Epithelial cell of proximal tubule (primary cell): ENCODE data around the gene XPNPEP2. TPM values are rescaled to one million over a fixed set of nuclear protein-coding genes. Genes with fewer than 3 reads are reported as not detected.

Experiments
- DNase-seq: peaks from one replicate; pipeline ENCODE4 v3.0.0-alpha.2; 2011; ENCODE audit warnings: low read depth
- H3K4me3 ChIP-seq: 2 replicates; pipeline ENCODE4 v1.5.1; 2011; ENCODE audit warnings: low read depth, mild to moderate bottlenecking, low read length
- CTCF ChIP-seq: conservative IDR thresholded peaks from 2 replicates; pipeline ENCODE4 v1.5.1; 2012; ENCODE audit warnings: low read depth, mild to moderate bottlenecking, low read length
- total RNA-seq: library from RNA; depleted of rRNA; stranded (reverse); fragments of >200 nt; gene quantifications from 2 replicates; pipeline ENCODE4 v1.2.3, GENCODE V29; 2015

XPNPEP2 gene
- total RNA-seq, 1 donor from 2014 or later = not detected

- TF ChIP-seq CTCF = no peak
- H3K4me3 ChIP-seq = no peak overlapping the region
- no peak for DNase-seq
These were observed 19.5 kb upstream of the XPNPEP2 start for GRCh38 chrX:129719268-129719667.

- H3K4me3 ChIP-seq = no peak overlapping the region
- DNase-seq = no peak
- TF ChIP-seq CTCF = no peak
These were observed 18.7 kb upstream of the XPNPEP2 start for GRCh38 chrX:129719931-129720530.

GRCh38 chrX:129720741-129721140 lies 18.0 kb upstream of the XPNPEP2 start:
- TF ChIP-seq CTCF = no peak
- DNase-seq = no peak
- no peak overlapping the region for H3K4me3 ChIP-seq

GRCh38 chrX:129721414-129721813 lies 17.4 kb upstream of the XPNPEP2 start:
- no peak overlapping the region for H3K4me3 ChIP-seq
- TF ChIP-seq CTCF = no peak
- no peak for DNase-seq

- no peak overlapping the region for H3K4me3 ChIP-seq
- no peak for DNase-seq
- no peak for TF ChIP-seq CTCF
These were observed 16.9 kb upstream of the XPNPEP2 start for GRCh38 chrX:129721870-129722269.

- TF ChIP-seq CTCF = no peak
- no peak for DNase-seq
- H3K4me3 ChIP-seq = no peak overlapping the region
These were observed 15.3 kb upstream of the XPNPEP2 start for GRCh38 chrX:129723511-129723910.

- no peak for TF ChIP-seq CTCF
- no peak for DNase-seq
These were observed 14.0 kb upstream of the XPNPEP2 start for GRCh38 chrX:129724754-129725153.

More at GRCh38 chrX:129724754-129725153, 14.0 kb upstream of the XPNPEP2 start:
- H3K4me3 ChIP-seq = no peak overlapping the region
